Astrocyte (in vitro differentiated cells and primary cell): ENCODE measurements around the gene ZBTB39.

Experiments
- EZH2 ChIP-seq: IDR thresholded peaks from 2 replicates; pipeline ENCODE4 v1.6.1; 2012; ENCODE audit warnings: mild to moderate bottlenecking, low read length, inconsistent platforms; ENCODE audit not compliant: insufficient read depth
- TF ChIP-seq, protein P1 (sequence below): IDR thresholded peaks from 2 replicates; pipeline ENCODE4 v1.5.1; 2011; ENCODE audit warnings: low read depth, mild to moderate bottlenecking, inconsistent platforms, low read length, moderate library complexity; ENCODE audit not compliant: insufficient read depth

- TF ChIP-seq, protein P1, sequence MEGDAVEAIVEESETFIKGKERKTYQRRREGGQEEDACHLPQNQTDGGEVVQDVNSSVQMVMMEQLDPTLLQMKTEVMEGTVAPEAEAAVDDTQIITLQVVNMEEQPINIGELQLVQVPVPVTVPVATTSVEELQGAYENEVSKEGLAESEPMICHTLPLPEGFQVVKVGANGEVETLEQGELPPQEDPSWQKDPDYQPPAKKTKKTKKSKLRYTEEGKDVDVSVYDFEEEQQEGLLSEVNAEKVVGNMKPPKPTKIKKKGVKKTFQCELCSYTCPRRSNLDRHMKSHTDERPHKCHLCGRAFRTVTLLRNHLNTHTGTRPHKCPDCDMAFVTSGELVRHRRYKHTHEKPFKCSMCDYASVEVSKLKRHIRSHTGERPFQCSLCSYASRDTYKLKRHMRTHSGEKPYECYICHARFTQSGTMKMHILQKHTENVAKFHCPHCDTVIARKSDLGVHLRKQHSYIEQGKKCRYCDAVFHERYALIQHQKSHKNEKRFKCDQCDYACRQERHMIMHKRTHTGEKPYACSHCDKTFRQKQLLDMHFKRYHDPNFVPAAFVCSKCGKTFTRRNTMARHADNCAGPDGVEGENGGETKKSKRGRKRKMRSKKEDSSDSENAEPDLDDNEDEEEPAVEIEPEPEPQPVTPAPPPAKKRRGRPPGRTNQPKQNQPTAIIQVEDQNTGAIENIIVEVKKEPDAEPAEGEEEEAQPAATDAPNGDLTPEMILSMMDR, result no peak
- no peak for TF ChIP-seq EZH2
These were observed 25.4 kb upstream of the ZBTB39 start for GRCh38 chr12:57031789-57032188.
